GM19351 (cell line): ENCODE measurements around the gene ZP2.
"Not testable (repeated sequence)": the region's sequence is repeated elsewhere in the genome, so short reads cannot be mapped to it uniquely, and the experiment has no call there.

ENCODE experiments used
- ATAC-seq: cut with Tn5 transposase; IDR thresholded peaks from one replicate; pipeline ENCODE4 v1.9.1; 2021; ENCODE audit warnings: mild to moderate bottlenecking, moderate library complexity; ENCODE audit not compliant: unreplicated experiment

ZP2 gene

GRCh38 chr16:21153124-21153729 is 58.1 kb downstream of the ZP2 start:
- not testable (repeated sequence) for ATAC-seq

- ATAC-seq: not testable (repeated sequence)
Observed at GRCh38 chr16:21152160-21153030, 59.0 kb downstream of the ZP2 start.

- no peak for ATAC-seq
Observed at GRCh38 chr16:21150375-21151001, 60.9 kb downstream of the ZP2 start, which contains the start of gene DNAH3. Gene DNAH3, minus strand, starts transcription at chr16:21150846. Its CDS starts 527 bp downstream, at chr16:21150319.
